PC-3 (cell line): Measurements from ENCODE around the gene ICE1.

ENCODE experiments used
- EZH2 ChIP-seq: fragments of 300-600 bp; sonication (generic); IDR thresholded peaks from one replicate; pipeline ENCODE4 v1.6.1; 2017; ENCODE audit warnings: antibody characterized with exemption, mild to moderate bottlenecking, low read length; ENCODE audit not compliant: unreplicated experiment
- EZH2phosphoT487 ChIP-seq: fragments of 300-600 bp; sonication (generic); IDR thresholded peaks from 2 replicates; pipeline ENCODE4 v1.6.1; 2018; ENCODE audit warnings: mild to moderate bottlenecking, antibody characterized with exemption, low read length, borderline replicate concordance
- TF ChIP-seq, protein P1 (sequence below): fragments of 300-600 bp; sonication (generic); conservative IDR thresholded peaks from 2 replicates; pipeline ENCODE4 v1.5.1; 2017; ENCODE audit warnings: antibody characterized with exemption, low read depth, mild to moderate bottlenecking, low read length

DNA sequence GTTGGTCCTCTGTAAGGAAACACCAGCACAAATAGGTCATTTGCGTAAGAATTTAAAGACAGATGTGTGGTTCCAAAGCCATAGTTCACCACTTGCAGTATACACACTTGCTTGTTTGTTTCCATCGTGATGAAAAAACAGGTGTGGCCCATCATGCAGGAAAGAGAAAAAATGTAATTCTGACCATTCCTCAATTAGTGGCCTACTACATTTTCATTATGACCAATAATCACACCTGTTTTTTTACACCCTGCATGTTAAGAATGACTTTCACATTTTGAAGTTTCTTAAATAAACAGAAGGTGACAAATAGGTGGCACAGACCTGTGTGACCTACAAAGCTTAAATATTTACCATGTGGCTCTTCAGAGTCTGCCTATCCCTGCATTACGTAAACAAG, 2.2 kb upstream of the ICE1 start:
- TF ChIP-seq EZH2, result no peak
- TF ChIP-seq, protein P1, sequence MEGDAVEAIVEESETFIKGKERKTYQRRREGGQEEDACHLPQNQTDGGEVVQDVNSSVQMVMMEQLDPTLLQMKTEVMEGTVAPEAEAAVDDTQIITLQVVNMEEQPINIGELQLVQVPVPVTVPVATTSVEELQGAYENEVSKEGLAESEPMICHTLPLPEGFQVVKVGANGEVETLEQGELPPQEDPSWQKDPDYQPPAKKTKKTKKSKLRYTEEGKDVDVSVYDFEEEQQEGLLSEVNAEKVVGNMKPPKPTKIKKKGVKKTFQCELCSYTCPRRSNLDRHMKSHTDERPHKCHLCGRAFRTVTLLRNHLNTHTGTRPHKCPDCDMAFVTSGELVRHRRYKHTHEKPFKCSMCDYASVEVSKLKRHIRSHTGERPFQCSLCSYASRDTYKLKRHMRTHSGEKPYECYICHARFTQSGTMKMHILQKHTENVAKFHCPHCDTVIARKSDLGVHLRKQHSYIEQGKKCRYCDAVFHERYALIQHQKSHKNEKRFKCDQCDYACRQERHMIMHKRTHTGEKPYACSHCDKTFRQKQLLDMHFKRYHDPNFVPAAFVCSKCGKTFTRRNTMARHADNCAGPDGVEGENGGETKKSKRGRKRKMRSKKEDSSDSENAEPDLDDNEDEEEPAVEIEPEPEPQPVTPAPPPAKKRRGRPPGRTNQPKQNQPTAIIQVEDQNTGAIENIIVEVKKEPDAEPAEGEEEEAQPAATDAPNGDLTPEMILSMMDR, result no peak
- no peak for TF ChIP-seq EZH2phosphoT487
